Endothelial cell (in vitro differentiated cells): ENCODE measurements around the gene RAD18. TPM values are rescaled to one million over a fixed set of nuclear protein-coding genes. Genes with fewer than 3 reads are reported as not detected.
A peak's percentile ranks its signal among the peaks of the same experiment; 100 is the strongest.

Experiments
- DNase-seq: peaks from one replicate; pipeline ENCODE4 v3.0.0; 2021; ENCODE audit warnings: low spot score
- H3K27ac Mint-ChIP-seq: one replicate; pipeline ENCODE4 v1.8.0; 2021; ENCODE audit warnings: mixed read lengths, inconsistent platforms; ENCODE audit not compliant: unreplicated experiment
- H3K27me3 Mint-ChIP-seq: one replicate; pipeline ENCODE4 v1.8.0; 2021; ENCODE audit warnings: mild to moderate bottlenecking, moderate library complexity, mixed read lengths, inconsistent platforms; ENCODE audit not compliant: unreplicated experiment
- H3K36me3 Mint-ChIP-seq: one replicate; pipeline ENCODE4 v1.8.0; 2021; ENCODE audit warnings: mild to moderate bottlenecking, low read depth, mixed read lengths, inconsistent platforms; ENCODE audit not compliant: unreplicated experiment
- H3K4me1 Mint-ChIP-seq: one replicate; pipeline ENCODE4 v1.8.0; 2021; ENCODE audit warnings: mild to moderate bottlenecking, mixed read lengths, inconsistent platforms; ENCODE audit not compliant: unreplicated experiment
- H3K4me3 Mint-ChIP-seq: one replicate; pipeline ENCODE4 v1.8.0; 2021; ENCODE audit warnings: mild to moderate bottlenecking, mixed read lengths, inconsistent platforms; ENCODE audit not compliant: unreplicated experiment
- H3K9me3 Mint-ChIP-seq: one replicate; pipeline ENCODE4 v1.8.0; 2021; ENCODE audit warnings: mixed read lengths, inconsistent platforms; ENCODE audit not compliant: unreplicated experiment
- CTCF ChIP-seq: fragments of 200-600 bp; sonication (generic); IDR thresholded peaks from one replicate; pipeline ENCODE4 v1.5.0; 2021; ENCODE audit warnings: antibody characterized with exemption; ENCODE audit not compliant: unreplicated experiment
- total RNA-seq: library from RNA; stranded (reverse); fragmentation: NEBNext Ultra II Directional; extraction: Animal tissue kit (Norgen Biotek cat#: 25700); gene quantifications from one replicate; pipeline ENCODE4 v1.2.1, GENCODE V29; 2021; ENCODE audit not compliant: unreplicated experiment

The RAD18 gene
- total RNA-seq, 1 donor from 2014 or later = 12.2 TPM

GRCh38 chr3:9007928-9008327 is 44.7 kb upstream of the RAD18 start:
- no peaks in the 10 kb centered on the region for H3K9me3 Mint-ChIP-seq
- no peak overlapping the region for H3K4me3 Mint-ChIP-seq
- H3K27ac Mint-ChIP-seq = peak overlapping the region; percentile 72
- no peak for DNase-seq
- H3K36me3 Mint-ChIP-seq = peaks cover 3% of the 10 kb centered on the region
- H3K4me1 Mint-ChIP-seq = peaks cover 30% of the 10 kb centered on the region
- no peak for TF ChIP-seq CTCF
- H3K27me3 Mint-ChIP-seq = peaks cover 4% of the 10 kb centered on the region

DNA sequence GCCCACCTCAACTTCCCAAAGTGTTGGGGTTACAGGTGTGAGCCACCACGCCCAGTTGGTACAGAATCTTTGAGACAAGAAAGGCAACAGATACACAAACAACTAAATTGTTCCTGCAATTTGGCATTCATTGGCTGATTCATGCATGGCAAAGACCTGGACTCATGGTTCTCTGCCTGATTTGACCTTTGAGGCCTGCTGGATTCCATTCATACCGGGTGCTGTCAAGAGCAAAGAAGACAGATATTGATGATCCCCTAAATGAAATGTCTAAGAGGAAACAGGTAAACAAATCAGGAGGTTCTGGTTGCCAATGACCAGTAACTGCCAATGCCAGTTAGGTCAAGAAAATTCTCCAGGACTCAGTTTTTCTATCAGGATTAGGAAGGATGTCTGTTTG is 43.9 kb upstream of the RAD18 start:
- H3K27ac Mint-ChIP-seq = no peak overlapping the region
- H3K36me3 Mint-ChIP-seq = peaks cover 3% of the 10 kb centered on the region
- no peak for TF ChIP-seq CTCF
- no peak overlapping the region for H3K4me3 Mint-ChIP-seq
- H3K9me3 Mint-ChIP-seq = no peaks in the 10 kb centered on the region
- DNase-seq = no peak
- peaks cover 26% of the 10 kb centered on the region for H3K4me1 Mint-ChIP-seq
- H3K27me3 Mint-ChIP-seq = peaks cover 4% of the 10 kb centered on the region

DNA sequence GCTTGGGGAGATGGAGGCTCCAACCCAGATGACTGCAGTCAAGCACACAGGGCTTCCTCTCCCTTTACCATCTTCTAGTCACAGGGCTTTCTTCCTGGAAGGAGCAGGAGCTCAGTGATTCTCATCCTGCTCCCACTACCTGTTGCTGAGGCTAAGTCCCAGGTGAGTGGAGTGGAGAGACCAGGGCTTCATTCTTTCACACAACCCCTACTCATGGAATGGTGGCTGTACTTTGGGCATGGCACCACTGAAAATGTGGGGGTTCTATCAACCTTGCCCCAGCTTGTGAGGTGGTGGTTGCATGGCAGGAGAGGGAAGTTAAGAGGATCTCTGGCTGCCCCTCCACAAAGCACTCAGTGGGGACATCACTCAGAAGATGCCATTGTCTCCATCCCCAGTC is 36.8 kb upstream of the RAD18 start:
- Mint-ChIP-seq H3K9me3 (no peaks in the 10 kb centered on the region), H3K36me3 (no peaks in the 10 kb centered on the region), H3K27ac (no peak overlapping the region), H3K4me1 (no peaks in the 10 kb centered on the region), H3K27me3 (peaks cover 2% of the 10 kb centered on the region), H3K4me3 (no peak overlapping the region)
- no peak for TF ChIP-seq CTCF
- DNase-seq = no peak

GRCh38 chr3:8997151-8997550 is 33.9 kb upstream of the RAD18 start:
- TF ChIP-seq CTCF = no peak
- H3K9me3 Mint-ChIP-seq = no peaks in the 10 kb centered on the region
- H3K4me1 Mint-ChIP-seq = no peaks in the 10 kb centered on the region
- no peak for DNase-seq
- H3K4me3 Mint-ChIP-seq = no peak overlapping the region
- H3K27ac Mint-ChIP-seq = no peak overlapping the region
- peaks cover 7% of the 10 kb centered on the region for H3K27me3 Mint-ChIP-seq
- H3K36me3 Mint-ChIP-seq = no peaks in the 10 kb centered on the region

GRCh38 chr3:8996681-8997121 is 33.4 kb upstream of the RAD18 start:
- Mint-ChIP-seq H3K4me1 (no peaks in the 10 kb centered on the region), H3K36me3 (no peaks in the 10 kb centered on the region), H3K4me3 (no peak overlapping the region), H3K27me3 (peaks cover 7% of the 10 kb centered on the region), H3K27ac (no peak overlapping the region), H3K9me3 (no peaks in the 10 kb centered on the region)
- DNase-seq = peak; percentile 30
- TF ChIP-seq CTCF = no peak
